ENCODE measurements around the gene FOXK1. TPM values are rescaled to one million over a fixed set of nuclear protein-coding genes. Genes with fewer than 3 reads are reported as not detected.

The FOXK1 gene
- total and polyA plus RNA-seq, 2 experiments from 2014 or later = 2.3 to 12.7 TPM

DNA sequence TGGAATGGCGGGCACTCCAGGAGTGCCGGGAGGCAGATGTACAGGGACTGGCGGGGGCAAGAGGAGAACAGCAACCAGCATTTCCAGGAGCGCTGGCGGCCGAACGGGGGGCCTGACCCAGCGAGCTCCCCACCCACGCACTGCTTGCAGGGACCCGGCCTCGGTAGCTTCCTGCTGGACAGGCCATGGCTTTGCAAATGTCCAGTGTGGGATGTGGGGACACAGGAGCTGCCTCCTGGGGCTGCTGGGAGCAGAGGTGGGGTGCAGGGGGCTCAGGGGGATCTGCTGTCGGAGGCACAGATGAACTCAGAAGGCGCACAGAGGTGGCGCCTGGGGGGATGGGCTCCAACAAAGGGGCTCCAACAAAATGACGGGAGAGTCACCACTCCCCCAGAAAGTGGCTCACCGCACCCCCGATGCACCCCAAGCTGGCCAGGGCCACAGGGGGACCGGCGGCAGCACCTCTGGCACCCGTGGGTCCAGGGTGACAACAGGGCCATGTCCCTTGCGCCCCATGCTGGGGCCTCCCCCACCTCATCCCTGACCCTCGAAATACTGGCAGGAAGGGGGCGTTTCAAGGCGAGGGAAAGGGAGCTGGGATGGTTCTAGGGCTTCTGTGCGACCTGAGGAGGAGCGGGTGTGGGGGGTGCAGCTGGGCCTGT is 134.5 kb downstream of the FOXK1 start (continued):
- no peak for TF ChIP-seq ZNF114 (CRISPR knock-in tag; IDR thresholded peaks at IDR 0.05)
- TF ChIP-seq CREB1 (CRISPR knock-in tag; IDR thresholded peaks at IDR 0.05; ENCODE audit: low read depth) = no peak
- TF ChIP-seq STAT1 (IDR thresholded peaks at IDR 0.05; ENCODE audit: unreplicated experiment) = no peak
- TF ChIP-seq, protein P1, sequence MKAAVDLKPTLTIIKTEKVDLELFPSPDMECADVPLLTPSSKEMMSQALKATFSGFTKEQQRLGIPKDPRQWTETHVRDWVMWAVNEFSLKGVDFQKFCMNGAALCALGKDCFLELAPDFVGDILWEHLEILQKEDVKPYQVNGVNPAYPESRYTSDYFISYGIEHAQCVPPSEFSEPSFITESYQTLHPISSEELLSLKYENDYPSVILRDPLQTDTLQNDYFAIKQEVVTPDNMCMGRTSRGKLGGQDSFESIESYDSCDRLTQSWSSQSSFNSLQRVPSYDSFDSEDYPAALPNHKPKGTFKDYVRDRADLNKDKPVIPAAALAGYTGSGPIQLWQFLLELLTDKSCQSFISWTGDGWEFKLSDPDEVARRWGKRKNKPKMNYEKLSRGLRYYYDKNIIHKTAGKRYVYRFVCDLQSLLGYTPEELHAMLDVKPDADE (IDR thresholded peaks at IDR 0.05) = no peak
- TF ChIP-seq ZNF331 (CRISPR knock-in tag; IDR thresholded peaks at IDR 0.05; ENCODE audit: low read depth) = no peak
- TF ChIP-seq, protein P2, sequence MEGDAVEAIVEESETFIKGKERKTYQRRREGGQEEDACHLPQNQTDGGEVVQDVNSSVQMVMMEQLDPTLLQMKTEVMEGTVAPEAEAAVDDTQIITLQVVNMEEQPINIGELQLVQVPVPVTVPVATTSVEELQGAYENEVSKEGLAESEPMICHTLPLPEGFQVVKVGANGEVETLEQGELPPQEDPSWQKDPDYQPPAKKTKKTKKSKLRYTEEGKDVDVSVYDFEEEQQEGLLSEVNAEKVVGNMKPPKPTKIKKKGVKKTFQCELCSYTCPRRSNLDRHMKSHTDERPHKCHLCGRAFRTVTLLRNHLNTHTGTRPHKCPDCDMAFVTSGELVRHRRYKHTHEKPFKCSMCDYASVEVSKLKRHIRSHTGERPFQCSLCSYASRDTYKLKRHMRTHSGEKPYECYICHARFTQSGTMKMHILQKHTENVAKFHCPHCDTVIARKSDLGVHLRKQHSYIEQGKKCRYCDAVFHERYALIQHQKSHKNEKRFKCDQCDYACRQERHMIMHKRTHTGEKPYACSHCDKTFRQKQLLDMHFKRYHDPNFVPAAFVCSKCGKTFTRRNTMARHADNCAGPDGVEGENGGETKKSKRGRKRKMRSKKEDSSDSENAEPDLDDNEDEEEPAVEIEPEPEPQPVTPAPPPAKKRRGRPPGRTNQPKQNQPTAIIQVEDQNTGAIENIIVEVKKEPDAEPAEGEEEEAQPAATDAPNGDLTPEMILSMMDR (conservative IDR thresholded peaks at IDR 0.05; ENCODE audit: low read depth in 2 of 2) = no peak

GRCh38 chr7:4817178-4817901 is 135.2 kb downstream of the FOXK1 start:
- Histone ChIP-seq H3K27ac (ENCODE audit: low read depth) (no peak overlapping the region), H3F3A (replicated peaks; ENCODE audit: low read depth) (no peaks in the 10 kb centered on the region), H3K9me2 (ENCODE audit: insufficient read depth) (no peaks in the 10 kb centered on the region), H3K4me1 (ENCODE audit: insufficient read depth) (no peaks in the 10 kb centered on the region), H3K27me3 (ENCODE audit: insufficient read depth) (no peaks in the 10 kb centered on the region), H3K4me2 (no peak overlapping the region), H2AFZ (no peak overlapping the region), H4K20me1 (replicated peaks; ENCODE audit: insufficient read depth) (no peaks in the 10 kb centered on the region), H3K4me3 (no peak overlapping the region), H3K79me2 (replicated peaks; ENCODE audit: insufficient read depth) (no peaks in the 10 kb centered on the region), H3K36me3 (ENCODE audit: insufficient read depth) (no peaks in the 10 kb centered on the region)
- DNase-seq (ENCODE audit: low spot score) (no peak), ATAC-seq (no peak)
- H3K36me3 Mint-ChIP-seq (ENCODE audit: low read depth) = no peaks in the 10 kb centered on the region
- no peak overlapping the region for H3K4me3 Mint-ChIP-seq
- peaks cover 9% of the 10 kb centered on the region; the same call in 1 of the 3 replicates for H3K9me3 Mint-ChIP-seq
- peaks cover 10% of the 10 kb centered on the region for H3K27me3 Mint-ChIP-seq (ENCODE audit: insufficient read depth, low read depth, poor library complexity)
- no peak for TF ChIP-seq EZH2 (IDR thresholded peaks at IDR 0.05; ENCODE audit: low read depth, unreplicated experiment)
- TF ChIP-seq POLR2AphosphoS5 (IDR thresholded peaks at IDR 0.05; ENCODE audit: low read depth) = no peak
- TF ChIP-seq CREB1 (CRISPR knock-in tag; IDR thresholded peaks at IDR 0.05; ENCODE audit: low read depth) = no peak
- no peaks in the 10 kb centered on the region; the same call in 2 of the 3 replicates for H3K4me1 Mint-ChIP-seq
- no peak overlapping the region for H3K27ac Mint-ChIP-seq
